Esophagus muscularis mucosa (tissue), 4 donors: ENCODE results near the gene ATF6.
"Not testable (repeated sequence)": the region's sequence is repeated elsewhere in the genome, so short reads cannot be mapped to it uniquely, and the experiment has no call there.

Experiments
- EP300 ChIP-seq: sonication (generic); formaldehyde crosslinking; IDR thresholded peaks from one replicate; pipeline ENCODE4 v1.6.1; 2017; ENCODE audit warnings: antibody characterized with exemption
- POLR2A ChIP-seq: fragments of 450-650 bp; IDR thresholded peaks from one replicate; pipeline ENCODE4 v1.6.1; 2017; ENCODE audit warnings: antibody characterized with exemption, moderate library complexity, mild to moderate bottlenecking, low read depth
- POLR2AphosphoS5 ChIP-seq, 2 donors: sonication (generic); formaldehyde crosslinking; IDR thresholded peaks; one replicate each; pipeline ENCODE4 v1.6.1; 2017; ENCODE audit warnings: antibody characterized with exemption in 2 of 2
- TF ChIP-seq, protein P1 (sequence below), 3 experiments: fragments of 200-600 bp in 2 of 3; fragments of 450-650 bp in 1 of 3; sonication (generic) in 2 of 3; IDR thresholded peaks; one replicate each; pipeline ENCODE4 v1.5.1; 2017 to 2019; ENCODE audit warnings: antibody characterized with exemption in 3 of 3, mild to moderate bottlenecking in 2 of 3, moderate library complexity in 1 of 3

DNA sequence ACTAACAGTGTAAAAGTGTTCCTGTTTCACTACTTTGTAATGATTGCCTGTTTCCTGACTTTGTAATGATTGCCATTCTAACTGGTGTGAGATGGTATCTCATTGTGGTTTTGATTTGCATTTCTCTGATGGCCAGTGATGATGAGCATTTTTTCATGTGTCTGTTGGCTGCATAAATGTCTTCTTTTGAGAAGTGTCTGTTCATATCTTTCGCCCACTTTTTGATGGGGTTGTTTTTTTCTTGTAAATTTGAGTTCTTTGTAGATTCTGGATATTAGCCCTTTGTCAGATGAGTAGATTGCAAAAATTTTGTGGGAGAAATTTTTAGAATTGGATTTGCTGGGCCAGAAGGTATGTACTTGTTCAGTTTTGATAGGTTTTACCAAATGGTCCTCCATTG lies 43.5 kb downstream of the ATF6 start:
- TF ChIP-seq, protein P1, sequence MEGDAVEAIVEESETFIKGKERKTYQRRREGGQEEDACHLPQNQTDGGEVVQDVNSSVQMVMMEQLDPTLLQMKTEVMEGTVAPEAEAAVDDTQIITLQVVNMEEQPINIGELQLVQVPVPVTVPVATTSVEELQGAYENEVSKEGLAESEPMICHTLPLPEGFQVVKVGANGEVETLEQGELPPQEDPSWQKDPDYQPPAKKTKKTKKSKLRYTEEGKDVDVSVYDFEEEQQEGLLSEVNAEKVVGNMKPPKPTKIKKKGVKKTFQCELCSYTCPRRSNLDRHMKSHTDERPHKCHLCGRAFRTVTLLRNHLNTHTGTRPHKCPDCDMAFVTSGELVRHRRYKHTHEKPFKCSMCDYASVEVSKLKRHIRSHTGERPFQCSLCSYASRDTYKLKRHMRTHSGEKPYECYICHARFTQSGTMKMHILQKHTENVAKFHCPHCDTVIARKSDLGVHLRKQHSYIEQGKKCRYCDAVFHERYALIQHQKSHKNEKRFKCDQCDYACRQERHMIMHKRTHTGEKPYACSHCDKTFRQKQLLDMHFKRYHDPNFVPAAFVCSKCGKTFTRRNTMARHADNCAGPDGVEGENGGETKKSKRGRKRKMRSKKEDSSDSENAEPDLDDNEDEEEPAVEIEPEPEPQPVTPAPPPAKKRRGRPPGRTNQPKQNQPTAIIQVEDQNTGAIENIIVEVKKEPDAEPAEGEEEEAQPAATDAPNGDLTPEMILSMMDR (IDR thresholded peaks at IDR 0.05), result not testable (repeated sequence)
- TF ChIP-seq POLR2A; EP300; POLR2AphosphoS5 (IDR thresholded peaks at IDR 0.05): not testable (repeated sequence)
